Measurements from ENCODE around the gene MYL5.

MYL5 gene

DNA sequence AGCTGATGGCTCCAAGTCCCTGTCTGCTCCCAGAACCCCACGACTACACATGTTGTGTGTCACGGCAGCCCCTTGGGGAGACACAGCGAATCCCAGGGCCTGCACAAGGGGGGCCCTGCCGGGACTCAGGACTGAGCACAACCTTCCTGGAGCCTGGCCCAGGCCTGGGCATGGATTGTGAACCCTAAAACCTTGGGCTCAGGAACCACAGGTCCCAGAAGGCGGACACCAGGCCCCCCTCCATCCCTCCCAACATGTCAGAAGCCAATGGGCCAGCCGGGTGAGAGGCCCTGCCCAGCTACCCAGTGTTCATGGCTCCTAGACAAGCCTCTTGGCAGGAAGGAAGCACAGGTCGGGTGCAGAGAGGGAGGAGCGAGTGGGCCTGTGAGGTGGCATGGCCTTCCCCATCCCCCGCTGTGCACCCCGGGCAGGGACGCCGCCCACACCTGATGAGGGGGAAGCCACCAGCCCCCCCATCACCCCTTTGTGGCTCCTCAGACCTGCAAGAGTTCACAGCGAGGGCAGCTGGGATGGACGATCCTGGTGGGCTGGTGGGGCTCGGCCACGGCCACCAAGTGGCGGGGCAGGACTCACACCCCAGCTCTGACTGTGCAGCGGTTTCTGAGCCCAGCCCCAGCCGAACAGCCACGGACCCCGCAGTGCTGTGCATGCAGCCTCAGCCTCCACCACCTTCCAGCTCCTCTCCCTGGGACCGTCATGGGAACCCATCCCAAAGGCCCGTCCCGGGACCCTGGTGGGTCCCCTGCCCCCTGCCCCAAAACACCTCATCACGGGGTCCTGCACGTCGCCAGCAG lies 45.3 kb upstream of the MYL5 start:
- TF ChIP-seq ZNF565 (CRISPR knock-in tag; conservative IDR thresholded peaks at IDR 0.05; ENCODE audit: low read depth) (no peak), OSR1 (CRISPR knock-in tag; IDR thresholded peaks at IDR 0.05) (no peak), RARB (CRISPR knock-in tag; IDR thresholded peaks at IDR 0.05) (no peak)
- TF ChIP-seq, protein P1, sequence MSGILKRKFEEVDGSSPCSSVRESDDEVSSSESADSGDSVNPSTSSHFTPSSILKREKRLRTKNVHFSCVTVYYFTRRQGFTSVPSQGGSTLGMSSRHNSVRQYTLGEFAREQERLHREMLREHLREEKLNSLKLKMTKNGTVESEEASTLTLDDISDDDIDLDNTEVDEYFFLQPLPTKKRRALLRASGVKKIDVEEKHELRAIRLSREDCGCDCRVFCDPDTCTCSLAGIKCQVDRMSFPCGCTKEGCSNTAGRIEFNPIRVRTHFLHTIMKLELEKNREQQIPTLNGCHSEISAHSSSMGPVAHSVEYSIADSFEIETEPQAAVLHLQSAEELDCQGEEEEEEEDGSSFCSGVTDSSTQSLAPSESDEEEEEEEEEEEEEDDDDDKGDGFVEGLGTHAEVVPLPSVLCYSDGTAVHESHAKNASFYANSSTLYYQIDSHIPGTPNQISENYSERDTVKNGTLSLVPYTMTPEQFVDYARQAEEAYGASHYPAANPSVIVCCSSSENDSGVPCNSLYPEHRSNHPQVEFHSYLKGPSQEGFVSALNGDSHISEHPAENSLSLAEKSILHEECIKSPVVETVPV (CRISPR knock-in tag; IDR thresholded peaks at IDR 0.05) = no peak
- no peak for ATAC-seq

DNA sequence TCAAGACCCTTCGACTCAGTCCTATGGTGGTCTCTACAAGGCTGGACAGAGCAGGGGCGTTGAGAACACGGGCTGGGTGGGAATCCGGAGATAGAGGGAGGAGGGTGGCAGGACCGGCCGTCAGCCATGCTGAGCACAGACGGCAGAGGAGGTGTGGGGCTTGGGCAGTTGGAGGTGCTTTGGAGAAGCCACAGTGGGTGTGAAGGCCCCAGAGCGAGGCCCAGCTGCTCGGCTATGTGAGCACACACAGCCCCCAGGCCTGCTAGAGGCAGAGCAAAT lies 44.8 kb upstream of the MYL5 start:
- ATAC-seq = no peak
- TF ChIP-seq ESRRG (CRISPR knock-in tag; IDR thresholded peaks at IDR 0.05) (no peak), CSDC2 (CRISPR knock-in tag; IDR thresholded peaks at IDR 0.05) (no peak)
- TF ChIP-seq, protein P2, sequence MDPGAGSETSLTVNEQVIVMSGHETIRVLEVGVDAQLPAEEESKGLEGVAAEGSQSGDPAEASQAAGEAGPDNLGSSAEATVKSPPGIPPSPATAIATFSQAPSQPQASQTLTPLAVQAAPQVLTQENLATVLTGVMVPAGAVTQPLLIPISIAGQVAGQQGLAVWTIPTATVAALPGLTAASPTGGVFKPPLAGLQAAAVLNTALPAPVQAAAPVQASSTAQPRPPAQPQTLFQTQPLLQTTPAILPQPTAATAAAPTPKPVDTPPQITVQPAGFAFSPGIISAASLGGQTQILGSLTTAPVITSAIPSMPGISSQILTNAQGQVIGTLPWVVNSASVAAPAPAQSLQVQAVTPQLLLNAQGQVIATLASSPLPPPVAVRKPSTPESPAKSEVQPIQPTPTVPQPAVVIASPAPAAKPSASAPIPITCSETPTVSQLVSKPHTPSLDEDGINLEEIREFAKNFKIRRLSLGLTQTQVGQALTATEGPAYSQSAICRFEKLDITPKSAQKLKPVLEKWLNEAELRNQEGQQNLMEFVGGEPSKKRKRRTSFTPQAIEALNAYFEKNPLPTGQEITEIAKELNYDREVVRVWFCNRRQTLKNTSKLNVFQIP (CRISPR knock-in tag; IDR thresholded peaks at IDR 0.05; ENCODE audit: borderline replicate concordance, low read depth) = no peak
- TF ChIP-seq, protein P3, sequence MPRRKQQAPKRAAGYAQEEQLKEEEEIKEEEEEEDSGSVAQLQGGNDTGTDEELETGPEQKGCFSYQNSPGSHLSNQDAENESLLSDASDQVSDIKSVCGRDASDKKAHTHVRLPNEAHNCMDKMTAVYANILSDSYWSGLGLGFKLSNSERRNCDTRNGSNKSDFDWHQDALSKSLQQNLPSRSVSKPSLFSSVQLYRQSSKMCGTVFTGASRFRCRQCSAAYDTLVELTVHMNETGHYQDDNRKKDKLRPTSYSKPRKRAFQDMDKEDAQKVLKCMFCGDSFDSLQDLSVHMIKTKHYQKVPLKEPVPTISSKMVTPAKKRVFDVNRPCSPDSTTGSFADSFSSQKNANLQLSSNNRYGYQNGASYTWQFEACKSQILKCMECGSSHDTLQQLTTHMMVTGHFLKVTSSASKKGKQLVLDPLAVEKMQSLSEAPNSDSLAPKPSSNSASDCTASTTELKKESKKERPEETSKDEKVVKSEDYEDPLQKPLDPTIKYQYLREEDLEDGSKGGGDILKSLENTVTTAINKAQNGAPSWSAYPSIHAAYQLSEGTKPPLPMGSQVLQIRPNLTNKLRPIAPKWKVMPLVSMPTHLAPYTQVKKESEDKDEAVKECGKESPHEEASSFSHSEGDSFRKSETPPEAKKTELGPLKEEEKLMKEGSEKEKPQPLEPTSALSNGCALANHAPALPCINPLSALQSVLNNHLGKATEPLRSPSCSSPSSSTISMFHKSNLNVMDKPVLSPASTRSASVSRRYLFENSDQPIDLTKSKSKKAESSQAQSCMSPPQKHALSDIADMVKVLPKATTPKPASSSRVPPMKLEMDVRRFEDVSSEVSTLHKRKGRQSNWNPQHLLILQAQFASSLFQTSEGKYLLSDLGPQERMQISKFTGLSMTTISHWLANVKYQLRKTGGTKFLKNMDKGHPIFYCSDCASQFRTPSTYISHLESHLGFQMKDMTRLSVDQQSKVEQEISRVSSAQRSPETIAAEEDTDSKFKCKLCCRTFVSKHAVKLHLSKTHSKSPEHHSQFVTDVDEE (CRISPR knock-in tag; IDR thresholded peaks at IDR 0.05) = no peak

DNA sequence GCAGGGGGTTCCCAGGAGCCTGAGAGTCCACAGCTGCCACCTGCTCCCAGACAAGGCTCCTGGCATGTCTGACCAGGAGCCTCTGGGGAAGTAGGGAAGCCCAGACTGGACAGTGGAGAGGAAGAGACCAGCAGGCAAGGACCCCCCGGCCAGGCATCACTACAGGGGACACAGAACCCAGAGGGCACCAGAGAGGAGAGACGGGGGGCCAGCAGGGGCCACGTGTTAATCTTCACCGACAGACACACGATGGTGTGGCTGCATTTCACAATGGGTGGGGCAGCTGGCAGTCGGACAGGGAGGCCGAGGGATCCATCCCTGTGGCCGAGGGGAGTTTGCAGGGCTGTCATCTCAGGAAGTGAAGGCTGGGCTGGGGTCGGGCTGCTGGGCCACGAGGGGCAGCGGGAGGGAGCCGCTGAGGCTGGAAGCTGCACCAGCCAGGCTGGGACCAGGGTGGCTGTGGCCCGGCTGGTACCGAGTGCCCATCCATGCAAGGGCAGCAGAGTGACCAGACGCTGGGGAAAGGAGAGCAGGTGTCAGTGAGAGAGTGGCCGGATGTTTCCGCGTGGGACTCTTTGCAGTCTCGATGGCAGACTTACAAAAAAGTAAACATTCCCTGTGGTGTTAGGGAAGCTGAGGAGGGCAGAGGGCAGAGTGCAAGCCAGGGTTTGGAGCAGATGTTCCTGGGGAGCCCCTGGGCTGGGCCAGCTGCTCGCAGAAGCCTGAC lies 44.3 kb upstream of the MYL5 start:
- no peak for ATAC-seq
- no peak for TF ChIP-seq RARB (CRISPR knock-in tag; IDR thresholded peaks at IDR 0.05)
- TF ChIP-seq ARNTL (CRISPR knock-in tag; IDR thresholded peaks at IDR 0.05; ENCODE audit: borderline replicate concordance, low read depth) = no peak
- TF ChIP-seq TOX (CRISPR knock-in tag; IDR thresholded peaks at IDR 0.05; ENCODE audit: borderline replicate concordance) = no peak
- TF ChIP-seq ZNF8 (CRISPR knock-in tag; IDR thresholded peaks at IDR 0.05) = no peak

DNA sequence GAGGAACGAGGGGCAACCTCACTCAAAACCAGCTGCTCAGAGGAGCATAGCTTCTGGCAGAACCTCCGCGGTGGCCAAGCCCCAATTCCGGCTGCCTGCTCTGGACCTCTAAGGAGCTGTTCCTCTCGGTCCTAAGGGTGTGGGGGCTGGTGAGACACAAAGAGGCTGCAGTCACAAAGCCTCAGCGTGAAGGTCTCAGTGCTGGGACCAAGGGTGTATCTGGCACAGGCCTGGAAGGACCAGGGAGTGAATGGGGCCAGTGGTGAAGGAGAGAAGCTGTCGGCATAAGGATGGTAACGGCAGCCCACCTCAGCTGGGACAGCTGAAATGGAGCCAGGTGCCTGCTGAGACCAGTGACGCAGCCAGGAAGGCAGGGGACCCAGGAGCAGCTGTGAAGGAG lies 43.7 kb upstream of the MYL5 start:
- no peak for ATAC-seq
- TF ChIP-seq ZNF565 (CRISPR knock-in tag; conservative IDR thresholded peaks at IDR 0.05; ENCODE audit: low read depth) (no peak), GLIS3 (CRISPR knock-in tag; IDR thresholded peaks at IDR 0.05) (no peak), ZNF8 (CRISPR knock-in tag; IDR thresholded peaks at IDR 0.05) (no peak), ESRRG (CRISPR knock-in tag; IDR thresholded peaks at IDR 0.05) (no peak), ZNF70 (CRISPR knock-in tag; IDR thresholded peaks at IDR 0.05) (no peak), ZC3H10 (CRISPR knock-in tag; IDR thresholded peaks at IDR 0.05) (no peak), CSDC2 (CRISPR knock-in tag; IDR thresholded peaks at IDR 0.05) (no peak), ZFP3 (CRISPR knock-in tag; IDR thresholded peaks at IDR 0.05) (no peak), OSR1 (CRISPR knock-in tag; IDR thresholded peaks at IDR 0.05) (no peak), BACH2 (CRISPR knock-in tag; IDR thresholded peaks at IDR 0.05; ENCODE audit: borderline replicate concordance) (no peak), RARB (CRISPR knock-in tag; IDR thresholded peaks at IDR 0.05) (no peak), ISL1 (CRISPR knock-in tag; IDR thresholded peaks at IDR 0.05) (no peak), ARNTL (CRISPR knock-in tag; IDR thresholded peaks at IDR 0.05; ENCODE audit: borderline replicate concordance, low read depth) (no peak)
- TF ChIP-seq, protein P1 (CRISPR knock-in tag; IDR thresholded peaks at IDR 0.05) = no peak
- TF ChIP-seq, protein P4, sequence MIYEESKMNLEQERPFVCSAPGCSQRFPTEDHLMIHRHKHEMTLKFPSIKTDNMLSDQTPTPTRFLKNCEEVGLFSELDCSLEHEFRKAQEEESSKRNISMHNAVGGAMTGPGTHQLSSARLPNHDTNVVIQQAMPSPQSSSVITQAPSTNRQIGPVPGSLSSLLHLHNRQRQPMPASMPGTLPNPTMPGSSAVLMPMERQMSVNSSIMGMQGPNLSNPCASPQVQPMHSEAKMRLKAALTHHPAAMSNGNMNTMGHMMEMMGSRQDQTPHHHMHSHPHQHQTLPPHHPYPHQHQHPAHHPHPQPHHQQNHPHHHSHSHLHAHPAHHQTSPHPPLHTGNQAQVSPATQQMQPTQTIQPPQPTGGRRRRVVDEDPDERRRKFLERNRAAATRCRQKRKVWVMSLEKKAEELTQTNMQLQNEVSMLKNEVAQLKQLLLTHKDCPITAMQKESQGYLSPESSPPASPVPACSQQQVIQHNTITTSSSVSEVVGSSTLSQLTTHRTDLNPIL (CRISPR knock-in tag; IDR thresholded peaks at IDR 0.05; ENCODE audit: low read depth) = no peak
